Gastroesophageal sphincter (tissue), 3 donors: ENCODE measurements around the gene HAGHL.

ENCODE experiments used
- CTCF ChIP-seq, 4 experiments: fragments of 200-600 bp in 2 of 4; fragments of 450-650 bp in 2 of 4; sonication (generic) in 1 of 4; IDR thresholded peaks; one replicate each; pipeline ENCODE4 v1.5.1; 2017 to 2019; ENCODE audit warnings: antibody characterized with exemption in 4 of 4, mild to moderate bottlenecking in 2 of 4, moderate library complexity in 2 of 4
- POLR2A ChIP-seq, 2 donors: fragments of 450-650 bp; IDR thresholded peaks; one replicate each; pipeline ENCODE4 v1.6.1; 2017; ENCODE audit warnings: antibody characterized with exemption in 2 of 2, mild to moderate bottlenecking in 2 of 2, moderate library complexity in 1 of 2

DNA sequence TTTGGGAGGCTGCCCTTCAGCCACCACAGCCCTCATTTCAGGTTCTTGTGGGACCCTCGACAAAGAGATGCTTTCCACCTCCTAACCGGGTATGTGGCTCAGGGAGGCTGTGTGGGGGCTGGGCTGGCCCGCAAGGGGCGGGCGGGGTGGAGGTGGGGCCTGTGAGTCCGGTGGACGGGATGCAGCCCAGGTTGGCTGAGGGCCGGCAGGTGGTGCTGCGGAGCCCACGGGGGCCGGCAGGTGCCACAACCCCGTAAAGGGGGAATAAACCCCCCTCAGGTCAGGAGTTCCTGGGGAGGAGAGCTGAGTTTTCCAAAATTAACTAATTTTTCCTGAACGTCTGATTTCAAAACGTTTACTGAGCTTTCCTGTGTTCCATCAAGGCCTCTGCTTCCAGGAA is 18.8 kb downstream of the HAGHL start:
- no peak for TF ChIP-seq CTCF (IDR thresholded peaks at IDR 0.05)
- TF ChIP-seq POLR2A (IDR thresholded peaks at IDR 0.05), result no peak
